Measurements from ENCODE around the gene TMEM132A. TPM values are rescaled to one million over a fixed set of nuclear protein-coding genes. Genes with fewer than 3 reads are reported as not detected.
A peak's percentile ranks its signal among the peaks of the same experiment; 100 is the strongest.

The TMEM132A gene
- total and polyA plus RNA-seq, 10 of the 15 experiments (the other 5 are each of a cell fraction or from before 2014, with no cell fraction given), result 0.16 to 25.0 (median 4.3) TPM

GRCh38 chr11:60954421-60954820 is 30.2 kb downstream of the TMEM132A start:
- Histone ChIP-seq H2AFZ (ENCODE audit: control insufficient read depth, low read depth, low read length) (peak overlapping the region; percentile 67), H3K4me1 (ENCODE audit: control insufficient read depth, insufficient read depth, low read length) (peaks cover 28% of the 10 kb centered on the region), H3K36me3 (ENCODE audit: control insufficient read depth in 2 of 2, insufficient read depth in 2 of 2, low read length in 1 of 2) (no peaks in the 10 kb centered on the region; a peak in 1 of 4 replicates), H3K79me2 (ENCODE audit: control insufficient read depth, insufficient read depth, low read length) (peaks cover 31% of the 10 kb centered on the region), H3K4me2 (ENCODE audit: control insufficient read depth, insufficient read depth) (peak overlapping the region; percentile 74), H3K27me3 (replicated peaks in 1 of 2; ENCODE audit: control insufficient read depth in 2 of 2, insufficient read depth in 2 of 2, low read length in 1 of 2) (no peaks in the 10 kb centered on the region), H3K9me3 (replicated peaks; ENCODE audit: control insufficient read depth, insufficient read depth, low read length) (no peaks in the 10 kb centered on the region), H4K20me1 (ENCODE audit: control insufficient read depth, insufficient read depth) (no peaks in the 10 kb centered on the region), H3K9ac (ENCODE audit: control insufficient read depth, insufficient read depth, low read length) (no peak overlapping the region; the same call in 1 of the 2 replicates), H3K27ac (ENCODE audit: control insufficient read depth, insufficient read depth) (peak overlapping the region; percentile 97), H3K4me3 (no peak overlapping the region)
- ChIA-PET SMC1A (ENCODE audit: uncharacterized antibody, unreplicated experiment) (interaction anchor here (1.0 to 7.6 kb wide), 10 partner anchors 9 to 97 kb away, joined by 3 to 76 read pairs (median 6); partner anchors contain the start of gene TMEM109), RAD21 (ENCODE audit: unreplicated experiment) (interaction anchor here (0.8 to 3.6 kb wide), 8 partner anchors 14 to 206 kb away, joined by 3 to 21 read pairs (median 5); partner anchors contain the start of genes CD6 and TMEM109), CTCF (interaction anchor here (0.6 to 2.8 kb wide), 6 partner anchors 9 to 213 kb away, joined by 3 to 26 read pairs (median 5); partner anchors contain the start of gene TMEM109), POLR2A (interaction anchor here (0.7 to 2.8 kb wide), 7 partner anchors 21 to 379 kb away, joined by 3 to 14 read pairs (median 6); partner anchors contain the start of gene TMEM109)
- WGBS (ENCODE audit: insufficient coverage, insufficient replicate concordance, low lambda C conversion rate, missing lambda C conversion rate), result 37% methylated on average over 5 of the region's 5 CpGs
- no peak for DNase-seq (ENCODE audit: low read depth, low spot score)
- intact Hi-C loops (cut with micrococcal nuclease; ENCODE audit: unreplicated experiment) (loop anchor here (10.0 kb wide), 1 partner anchor 110 kb away; the partner anchor contains the start of gene CCDC86), in situ Hi-C loops (cut with MboI) (no loop called here)
- BruUV-seq (replicated peaks), result no TSS peak
- ATAC-seq, result peak; percentile 3; the same call in 2 of the 3 replicates
- no peak for FAIRE-seq
- 0 out of 2 replicates have a peak, but pooled peaks have one; percentile 33 for TF ChIP-seq MEF2A (IDR thresholded peaks at IDR 0.05; ENCODE audit: insufficient read depth, low read depth, low read length)
- TF ChIP-seq, protein P1, sequence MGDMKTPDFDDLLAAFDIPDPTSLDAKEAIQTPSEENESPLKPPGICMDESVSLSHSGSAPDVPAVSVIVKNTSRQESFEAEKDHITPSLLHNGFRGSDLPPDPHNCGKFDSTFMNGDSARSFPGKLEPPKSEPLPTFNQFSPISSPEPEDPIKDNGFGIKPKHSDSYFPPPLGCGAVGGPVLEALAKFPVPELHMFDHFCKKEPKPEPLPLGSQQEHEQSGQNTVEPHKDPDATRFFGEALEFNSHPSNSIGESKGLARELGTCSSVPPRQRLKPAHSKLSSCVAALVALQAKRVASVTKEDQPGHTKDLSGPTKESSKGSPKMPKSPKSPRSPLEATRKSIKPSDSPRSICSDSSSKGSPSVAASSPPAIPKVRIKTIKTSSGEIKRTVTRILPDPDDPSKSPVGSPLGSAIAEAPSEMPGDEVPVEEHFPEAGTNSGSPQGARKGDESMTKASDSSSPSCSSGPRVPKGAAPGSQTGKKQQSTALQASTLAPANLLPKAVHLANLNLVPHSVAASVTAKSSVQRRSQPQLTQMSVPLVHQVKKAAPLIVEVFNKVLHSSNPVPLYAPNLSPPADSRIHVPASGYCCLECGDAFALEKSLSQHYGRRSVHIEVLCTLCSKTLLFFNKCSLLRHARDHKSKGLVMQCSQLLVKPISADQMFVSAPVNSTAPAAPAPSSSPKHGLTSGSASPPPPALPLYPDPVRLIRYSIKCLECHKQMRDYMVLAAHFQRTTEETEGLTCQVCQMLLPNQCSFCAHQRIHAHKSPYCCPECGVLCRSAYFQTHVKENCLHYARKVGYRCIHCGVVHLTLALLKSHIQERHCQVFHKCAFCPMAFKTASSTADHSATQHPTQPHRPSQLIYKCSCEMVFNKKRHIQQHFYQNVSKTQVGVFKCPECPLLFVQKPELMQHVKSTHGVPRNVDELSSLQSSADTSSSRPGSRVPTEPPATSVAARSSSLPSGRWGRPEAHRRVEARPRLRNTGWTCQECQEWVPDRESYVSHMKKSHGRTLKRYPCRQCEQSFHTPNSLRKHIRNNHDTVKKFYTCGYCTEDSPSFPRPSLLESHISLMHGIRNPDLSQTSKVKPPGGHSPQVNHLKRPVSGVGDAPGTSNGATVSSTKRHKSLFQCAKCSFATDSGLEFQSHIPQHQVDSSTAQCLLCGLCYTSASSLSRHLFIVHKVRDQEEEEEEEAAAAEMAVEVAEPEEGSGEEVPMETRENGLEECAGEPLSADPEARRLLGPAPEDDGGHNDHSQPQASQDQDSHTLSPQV (IDR thresholded peaks at IDR 0.05), result no peak
- TF ChIP-seq ZBTB4 (CRISPR knock-in tag; IDR thresholded peaks at IDR 0.05), result no peak
- TF ChIP-seq BHLHE40 (IDR thresholded peaks at IDR 0.05; ENCODE audit: borderline replicate concordance in 1 of 2, low read depth in 2 of 2, low read length in 1 of 2), result peak in 1 of 2 experiments; percentile 61; a peak in 1 of 4 replicates
- no peak for TF ChIP-seq NFIC (IDR thresholded peaks at IDR 0.05; ENCODE audit: low read depth, low read length)
- TF ChIP-seq RUNX3 (IDR thresholded peaks at IDR 0.05; ENCODE audit: low read length), result peak; percentile 25; the same call in 1 of the 2 replicates
- TF ChIP-seq, protein P2, sequence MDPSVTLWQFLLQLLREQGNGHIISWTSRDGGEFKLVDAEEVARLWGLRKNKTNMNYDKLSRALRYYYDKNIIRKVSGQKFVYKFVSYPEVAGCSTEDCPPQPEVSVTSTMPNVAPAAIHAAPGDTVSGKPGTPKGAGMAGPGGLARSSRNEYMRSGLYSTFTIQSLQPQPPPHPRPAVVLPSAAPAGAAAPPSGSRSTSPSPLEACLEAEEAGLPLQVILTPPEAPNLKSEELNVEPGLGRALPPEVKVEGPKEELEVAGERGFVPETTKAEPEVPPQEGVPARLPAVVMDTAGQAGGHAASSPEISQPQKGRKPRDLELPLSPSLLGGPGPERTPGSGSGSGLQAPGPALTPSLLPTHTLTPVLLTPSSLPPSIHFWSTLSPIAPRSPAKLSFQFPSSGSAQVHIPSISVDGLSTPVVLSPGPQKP (IDR thresholded peaks at IDR 0.05; ENCODE audit: low read depth, low read length), result no peak
- no peak for TF ChIP-seq SPI1 (IDR thresholded peaks at IDR 0.05; ENCODE audit: borderline replicate concordance, insufficient read depth, low read depth, low read length)
- TF ChIP-seq ZBED1 (IDR thresholded peaks at IDR 0.05; ENCODE audit: borderline replicate concordance), result no peak
- no peak for TF ChIP-seq NR2F1 (conservative IDR thresholded peaks at IDR 0.05)
- no peak for TF ChIP-seq NBN (IDR thresholded peaks at IDR 0.05)
- TF ChIP-seq CTCF (IDR thresholded peaks at IDR 0.05 in 2 of 3, conservative IDR thresholded peaks at IDR 0.05 in 1 of 3; ENCODE audit: control insufficient read depth in 2 of 3, extremely low read depth in 1 of 3, insufficient read depth in 1 of 3, low read depth in 3 of 3, low read length in 3 of 3), result no peak
- TF ChIP-seq ZNF217 (IDR thresholded peaks at IDR 0.05), result no peak
